Stimulated activated CD4-positive, alpha-beta T cell treated with anti-CD3 and anti-CD28 coated beads, Interleukin-12 subunit alpha, Interleukin-12 subunit beta, amount 100 ng/mL, for 24 hours (primary cell): Measurements from ENCODE around the gene SMIM28.
"Not testable (repeated sequence)": the region's sequence is repeated elsewhere in the genome, so short reads cannot be mapped to it uniquely, and the experiment has no call there.

ENCODE experiments used
- DNase-seq, 2 experiments: peaks; one replicate each; pipeline ENCODE4 v3.0.0-alpha.2; 2020; ENCODE audit warnings: low read depth in 2 of 2

Gene SMIM28

GRCh38 chr6:138377844-138378243 is at the start of gene SMIM28:
Gene SMIM28 (plus strand): TSS chr6:138377905. CDS start chr6:138378073, 168 bp downstream.
- no peak for DNase-seq

GRCh38 chr6:138328210-138328609 is 49.5 kb upstream of the SMIM28 start:
- DNase-seq: no peak

- DNase-seq: no peak
These were observed 46.9 kb upstream of the SMIM28 start for GRCh38 chr6:138330763-138331162.

- no peak for DNase-seq
These were observed 46.3 kb upstream of the SMIM28 start for GRCh38 chr6:138331444-138331843.

GRCh38 chr6:138331984-138332383 is 45.7 kb upstream of the SMIM28 start:
- DNase-seq: no peak

GRCh38 chr6:138334000-138334399 is 43.7 kb upstream of the SMIM28 start:
- no peak for DNase-seq

GRCh38 chr6:138334963-138335362 is 42.7 kb upstream of the SMIM28 start:
- no peak for DNase-seq

- DNase-seq: no peak
These were observed 41.5 kb upstream of the SMIM28 start for GRCh38 chr6:138336221-138336620.

GRCh38 chr6:138337076-138337475 is 40.6 kb upstream of the SMIM28 start:
- DNase-seq: no peak

- no peak for DNase-seq
These were observed 38.7 kb upstream of the SMIM28 start for GRCh38 chr6:138339024-138339423.

GRCh38 chr6:138341176-138341575 is 36.5 kb upstream of the SMIM28 start:
- DNase-seq: no peak

GRCh38 chr6:138343112-138343511 is 34.6 kb upstream of the SMIM28 start:
- no peak for DNase-seq

GRCh38 chr6:138345565-138346285 is 32.0 kb upstream of the SMIM28 start:
- no peak for DNase-seq

- no peak for DNase-seq
These were observed 31.2 kb upstream of the SMIM28 start for GRCh38 chr6:138346302-138347195.

- DNase-seq: no peak
These were observed 29.8 kb upstream of the SMIM28 start for GRCh38 chr6:138347864-138348263.

- DNase-seq: no peak
These were observed 27.8 kb upstream of the SMIM28 start for GRCh38 chr6:138349891-138350290.

GRCh38 chr6:138357928-138358327 is 19.8 kb upstream of the SMIM28 start:
- no peak for DNase-seq

GRCh38 chr6:138368684-138369083 is 9.0 kb upstream of the SMIM28 start:
- not testable (repeated sequence) for DNase-seq

- DNase-seq: no peak
These were observed 6.9 kb upstream of the SMIM28 start for GRCh38 chr6:138370631-138371451.

GRCh38 chr6:138371452-138371711 is 6.3 kb upstream of the SMIM28 start:
- no peak for DNase-seq

GRCh38 chr6:138371720-138372119 is 6.0 kb upstream of the SMIM28 start:
- DNase-seq: no peak

GRCh38 chr6:138372711-138373463 is 4.8 kb upstream of the SMIM28 start:
- no peak for DNase-seq
